Amniotic stem cell (primary cell): ENCODE data around the gene MCFD2.

Experiments
- DNase-seq: peaks from one replicate; lab custom pipeline; 2025; lab: John Stamatoyannopoulos, UW

Gene MCFD2

GRCh38 chr2:46915281-46915810 lies at the start of gene MCFD2:
MCFD2 (minus strand) TSS chr2:46915806; CDS start chr2:46909171, 6,635 bp downstream.
- DNase-seq, result no peak

GRCh38 chr2:46964835-46965560 lies 49.4 kb upstream of the MCFD2 start:
- DNase-seq, result no peak

- DNase-seq, result no peak
These were observed 48.5 kb upstream of the MCFD2 start for GRCh38 chr2:46963941-46964673.

- DNase-seq, result no peak
These were observed 47.6 kb upstream of the MCFD2 start for GRCh38 chr2:46963210-46963609.

GRCh38 chr2:46962751-46963150 lies 47.1 kb upstream of the MCFD2 start:
- DNase-seq, result no peak

- DNase-seq, result no peak
These were observed 45.0 kb upstream of the MCFD2 start for GRCh38 chr2:46960618-46961017.

- DNase-seq, result no peak
These were observed 42.9 kb upstream of the MCFD2 start for GRCh38 chr2:46958431-46959017.

- DNase-seq, result no peak
These were observed 41.5 kb upstream of the MCFD2 start for GRCh38 chr2:46956981-46957531.

GRCh38 chr2:46955764-46956163 lies 40.2 kb upstream of the MCFD2 start:
- no peak for DNase-seq

GRCh38 chr2:46954951-46955571 lies 39.5 kb upstream of the MCFD2 start:
- peak; percentile 79 for DNase-seq

GRCh38 chr2:46952171-46952570 lies 36.6 kb upstream of the MCFD2 start:
- no peak for DNase-seq

GRCh38 chr2:46951290-46952064 lies 35.9 kb upstream of the MCFD2 start:
- DNase-seq, result no peak

- DNase-seq, result no peak
These were observed 34.7 kb upstream of the MCFD2 start for GRCh38 chr2:46950314-46950713.

- DNase-seq, result no peak
These were observed 32.2 kb upstream of the MCFD2 start for GRCh38 chr2:46947841-46948240.

GRCh38 chr2:46945671-46946070 lies 30.1 kb upstream of the MCFD2 start:
- DNase-seq, result no peak

- DNase-seq, result no peak
These were observed 28.5 kb upstream of the MCFD2 start for GRCh38 chr2:46943881-46944798.

GRCh38 chr2:46942891-46943626 lies 27.5 kb upstream of the MCFD2 start:
- DNase-seq, result no peak

GRCh38 chr2:46942143-46942526 lies 26.5 kb upstream of the MCFD2 start:
- no peak for DNase-seq

- no peak for DNase-seq
These were observed 24.2 kb upstream of the MCFD2 start for GRCh38 chr2:46939626-46940359.
